SIG-M5 (cell line): ENCODE results near the gene GNGT2.
"Not testable (repeated sequence)": the region's sequence is repeated elsewhere in the genome, so short reads cannot be mapped to it uniquely, and the experiment has no call there.

ENCODE experiments used
- DNase-seq: peaks from one replicate; lab custom pipeline; 2025; lab: John Stamatoyannopoulos, UW

The GNGT2 gene

DNA sequence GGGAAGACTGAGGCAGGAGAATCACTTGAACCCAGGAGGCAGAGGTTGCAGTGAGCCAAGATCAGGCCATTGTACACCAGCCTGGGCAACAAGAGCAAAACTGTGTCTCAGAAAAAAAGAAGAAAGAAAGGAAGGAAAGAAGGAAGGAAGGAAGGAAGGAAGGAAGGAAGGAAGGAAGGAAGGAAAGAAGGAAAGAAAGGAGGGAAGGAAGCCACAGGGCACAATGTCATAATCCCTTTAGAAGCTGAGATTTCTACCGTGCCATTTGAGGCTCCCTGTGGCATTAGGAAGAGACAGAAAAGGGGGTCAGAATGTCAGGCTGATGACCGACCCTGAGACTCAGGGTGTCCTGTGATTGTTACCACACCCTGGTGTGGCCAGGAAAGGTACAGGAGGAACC lies 6.6 kb downstream of the GNGT2 start:
- no peak for DNase-seq

DNA sequence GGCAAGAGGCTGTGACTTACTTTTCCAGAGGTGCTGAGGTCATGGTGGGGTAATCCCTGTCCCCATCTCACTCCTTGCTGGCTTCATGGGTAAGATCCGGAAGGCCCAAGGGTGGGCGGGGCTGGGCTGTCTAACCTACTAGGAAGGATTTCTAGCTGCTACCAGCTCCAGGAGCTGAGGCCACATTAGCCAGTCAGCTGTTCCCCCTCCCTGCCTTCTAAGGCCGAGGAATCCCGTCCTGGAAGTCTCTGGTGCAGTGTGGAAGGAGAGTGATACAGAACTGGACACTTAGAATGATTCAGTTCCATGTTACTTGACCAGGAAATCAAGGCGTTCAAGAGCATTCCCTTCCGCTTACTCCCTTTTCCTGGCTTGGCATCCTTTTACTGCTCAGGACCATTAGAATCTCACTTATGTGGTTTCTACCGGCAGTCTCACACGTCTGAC lies 8.9 kb downstream of the GNGT2 start:
- DNase-seq: no peak

DNA sequence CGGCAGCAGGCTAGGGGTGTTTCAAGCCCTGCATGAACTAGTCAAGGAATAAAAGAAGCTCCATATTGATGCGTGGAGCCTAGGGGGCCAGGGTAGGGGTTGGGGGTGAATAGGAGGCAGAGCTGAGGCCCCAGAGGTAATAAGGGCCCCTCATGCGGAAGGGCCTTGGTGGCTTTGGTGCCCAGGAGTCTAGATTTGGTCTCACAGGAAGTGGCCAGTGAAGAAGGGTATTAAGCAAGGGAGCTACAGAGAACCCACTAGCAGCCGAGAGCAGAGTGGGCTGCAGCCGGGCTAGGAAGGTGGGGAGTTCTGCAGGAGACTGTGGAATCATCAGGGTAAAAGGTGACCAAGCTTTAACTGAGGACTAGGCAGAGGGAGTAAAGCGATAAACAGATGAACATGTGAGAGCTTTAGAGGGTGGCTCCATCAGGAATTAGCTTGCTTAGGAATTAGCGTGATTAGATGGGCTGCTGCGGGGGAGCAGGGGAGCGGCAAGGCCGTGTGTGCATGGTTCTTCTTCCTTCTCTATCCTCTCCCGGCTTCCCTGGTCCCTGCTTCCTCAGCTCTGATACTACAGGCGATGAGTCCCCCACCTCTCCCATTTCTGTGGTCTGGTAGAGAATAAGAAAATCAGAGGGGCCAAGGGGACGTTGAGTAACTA lies 9.8 kb downstream of the GNGT2 start:
- no peak for DNase-seq

DNA sequence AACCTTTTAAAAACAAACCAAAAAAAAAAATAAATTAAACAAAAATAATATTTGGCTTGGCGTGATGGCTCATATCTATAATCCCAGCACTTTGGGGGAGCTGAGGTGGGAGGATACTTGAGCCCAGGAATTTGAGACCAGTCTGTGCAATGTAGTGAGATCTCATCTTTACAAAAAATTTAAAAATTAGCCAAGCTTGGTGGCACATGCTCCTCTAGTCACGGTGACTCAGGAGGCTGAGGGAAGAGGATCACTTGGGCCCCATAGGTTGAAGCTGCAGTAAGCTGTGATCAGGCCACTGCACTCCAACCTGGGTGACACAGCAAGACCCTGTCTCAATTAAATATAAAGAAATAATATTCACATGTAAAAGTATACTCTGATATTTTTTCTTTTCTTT lies 12.2 kb downstream of the GNGT2 start:
- DNase-seq: no peak

DNA sequence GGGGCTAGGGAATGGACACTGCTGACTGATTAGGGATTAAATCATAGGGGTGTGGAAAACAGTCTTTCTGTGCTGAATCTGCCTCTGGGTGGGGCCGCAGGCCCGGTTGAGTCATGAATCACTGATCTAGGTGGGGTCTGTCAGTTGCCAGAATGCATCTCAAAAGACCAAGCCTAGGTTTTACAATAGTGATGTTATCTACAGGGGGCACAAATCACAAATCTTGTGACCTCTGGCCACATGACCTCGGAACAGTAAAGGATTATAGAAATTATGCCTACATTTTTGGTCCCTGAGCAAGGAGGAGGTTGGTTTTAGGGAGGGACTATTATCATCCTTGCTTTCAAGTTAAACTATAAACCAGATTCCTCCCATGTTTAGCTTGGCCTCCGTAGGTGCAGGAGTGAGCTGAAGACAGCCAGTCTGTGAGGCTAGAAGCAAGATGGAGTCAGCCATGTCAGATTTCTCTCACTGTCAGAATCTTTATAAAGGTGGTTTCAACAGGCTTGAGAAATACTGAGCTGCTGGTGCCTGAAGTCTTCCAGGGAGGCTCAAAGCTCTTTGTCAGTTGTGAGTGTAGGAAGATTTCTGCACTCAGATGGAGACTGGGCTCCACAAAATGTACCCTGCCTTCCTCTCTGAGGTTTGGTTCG lies 12.9 kb downstream of the GNGT2 start:
- no peak for DNase-seq

DNA sequence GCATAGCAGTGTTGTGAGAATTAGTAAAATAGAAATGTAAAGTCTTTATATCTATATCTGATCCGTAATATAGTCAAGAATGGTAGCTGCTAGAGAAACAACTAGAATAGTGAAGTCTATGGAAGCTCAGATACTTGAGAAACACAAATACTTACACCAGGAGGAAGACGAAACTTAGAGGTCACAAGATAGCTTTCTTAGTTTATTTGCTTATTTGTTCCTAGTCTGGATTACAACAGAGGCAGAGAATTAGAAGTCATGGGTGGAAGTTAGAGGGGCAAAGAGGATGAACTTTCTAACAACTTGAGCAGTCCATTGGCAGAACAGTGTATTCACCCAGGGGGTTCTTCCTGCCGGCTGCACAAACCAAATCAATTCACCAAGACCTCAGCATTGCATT lies 13.9 kb downstream of the GNGT2 start:
- no peak for DNase-seq

DNA sequence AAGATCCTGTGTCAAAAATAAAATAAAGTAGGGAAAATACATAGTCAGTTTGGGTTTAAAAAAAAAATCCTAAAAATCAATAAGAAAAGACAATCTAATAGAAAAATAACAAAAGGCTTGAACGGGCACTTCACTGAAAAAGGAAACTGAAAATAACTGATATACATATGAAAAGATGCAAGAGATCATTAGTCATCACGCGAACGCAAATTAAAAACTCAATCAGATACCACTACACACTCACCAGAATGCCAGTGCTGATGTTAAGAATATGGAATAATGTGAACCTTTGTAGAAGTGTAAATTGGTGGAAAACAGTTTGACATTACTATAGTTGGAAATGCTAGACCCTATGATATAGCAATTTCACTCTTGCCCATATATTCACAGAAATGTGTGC lies 14.6 kb downstream of the GNGT2 start:
- DNase-seq: no peak

DNA sequence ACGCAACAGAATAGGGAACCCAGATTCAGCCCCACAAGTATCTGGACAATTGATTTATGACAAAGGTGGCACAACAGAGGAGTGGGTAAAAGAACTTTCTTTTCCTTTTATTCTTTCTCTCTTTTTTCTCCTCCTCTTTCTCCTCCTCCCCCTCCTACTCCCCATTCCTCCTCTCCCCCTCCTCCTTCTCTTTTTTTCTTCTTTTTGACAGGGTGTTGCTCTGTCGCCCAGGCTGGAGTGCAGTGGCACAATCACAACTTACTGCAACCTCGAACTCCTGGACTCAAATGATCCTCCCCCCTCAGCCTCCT lies 16.1 kb downstream of the GNGT2 start:
- no peak for DNase-seq

DNA sequence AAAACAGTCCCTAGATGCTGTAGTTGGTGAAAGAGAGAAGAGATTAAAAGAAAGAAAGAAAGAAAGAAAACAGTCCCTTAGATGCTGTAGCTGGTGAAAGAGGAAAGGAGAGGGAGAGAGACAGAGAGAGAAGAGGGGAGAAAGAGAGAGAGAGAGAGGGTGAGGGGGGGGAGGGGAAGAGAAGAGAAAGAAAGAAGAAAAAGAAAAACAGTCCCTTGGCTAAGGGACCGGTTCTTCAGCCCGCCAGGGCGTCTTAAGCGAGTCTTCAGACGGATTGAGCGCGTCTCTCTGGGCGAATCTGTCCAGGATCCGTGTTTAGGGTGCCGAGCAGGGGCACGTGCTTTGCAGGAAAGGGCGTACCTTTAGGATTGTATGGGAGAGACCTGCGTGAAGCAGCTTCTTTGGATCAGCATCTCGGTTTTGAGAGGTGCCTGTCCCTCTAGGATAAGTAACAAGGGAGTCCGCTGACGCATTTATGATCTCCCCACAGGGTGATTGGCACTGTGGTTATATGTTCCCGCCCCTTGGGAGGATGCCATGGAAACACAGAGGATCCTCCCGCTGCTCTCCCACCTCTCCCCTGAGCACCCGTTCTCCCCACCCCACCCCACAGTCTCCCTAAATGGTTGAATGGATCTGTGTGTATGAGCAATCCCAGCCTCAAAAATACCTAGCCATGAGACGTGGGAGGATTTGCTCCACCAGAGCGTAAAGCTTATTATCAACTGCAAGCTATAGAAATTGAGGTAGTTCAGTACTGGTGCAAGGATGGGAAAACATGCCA lies 16.7 kb downstream of the GNGT2 start:
- DNase-seq: peak; percentile 16

DNA sequence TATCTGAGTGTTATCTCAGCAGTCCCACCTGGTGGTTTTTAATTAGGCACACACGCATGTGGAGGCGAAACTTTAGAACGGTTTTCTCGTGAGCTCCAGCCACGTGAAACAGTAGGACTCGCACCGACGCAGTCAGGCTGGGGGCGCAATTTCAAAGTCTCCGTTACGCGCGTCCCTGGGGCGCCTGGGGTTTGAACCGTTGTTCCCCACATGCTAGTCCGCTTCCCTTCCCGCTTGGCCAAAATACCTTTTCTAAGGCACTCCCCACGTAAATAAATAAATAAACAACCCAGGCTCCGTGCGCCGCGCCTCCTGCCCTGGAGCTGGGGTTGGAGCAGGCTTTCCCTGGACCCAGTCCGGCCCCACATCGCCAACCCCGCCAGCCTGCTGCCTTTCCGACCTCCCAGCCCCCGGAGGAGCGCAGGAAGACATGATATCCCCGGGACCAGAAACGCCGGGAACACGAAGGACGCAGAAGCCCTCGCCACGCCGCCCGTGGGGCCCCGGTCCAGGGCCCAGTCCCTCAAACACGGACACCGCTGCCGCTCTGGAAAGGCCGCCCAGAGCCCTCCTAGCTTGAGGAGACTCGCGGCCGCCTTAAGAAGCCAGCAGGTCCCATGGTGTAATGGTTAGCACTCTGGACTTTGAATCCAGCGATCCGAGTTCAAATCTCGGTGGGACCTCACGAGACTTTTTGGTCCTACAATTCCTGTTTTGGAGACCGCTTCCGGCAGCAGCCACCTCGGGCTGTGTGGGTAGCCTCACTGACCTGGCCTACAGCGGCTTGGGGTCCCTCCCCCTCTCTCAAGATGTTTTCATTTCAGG lies 18.2 kb downstream of the GNGT2 start:
- peak; percentile 41 for DNase-seq

DNA sequence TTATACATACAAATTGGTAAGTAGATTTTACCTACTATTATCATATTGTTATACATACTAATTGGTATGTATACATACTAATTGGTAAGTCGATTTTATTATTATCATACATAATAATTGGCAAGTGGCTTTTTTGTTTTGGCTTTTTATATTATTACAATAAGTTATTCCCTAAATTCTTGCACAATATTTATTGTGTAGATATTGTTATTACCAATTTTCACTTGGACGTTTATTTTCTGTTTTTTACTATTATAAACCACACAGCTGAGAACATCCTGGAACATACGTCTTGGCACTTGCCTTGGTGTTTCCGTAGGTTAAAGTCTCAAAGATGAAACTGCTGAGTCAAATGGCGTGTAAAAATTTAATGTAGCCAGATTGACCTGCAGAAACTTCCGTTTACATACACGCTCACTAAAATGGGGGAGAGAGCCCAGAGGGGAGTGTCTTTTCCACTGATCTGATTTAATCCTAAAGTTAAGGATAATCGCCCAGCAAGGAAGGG lies 18.9 kb downstream of the GNGT2 start:
- DNase-seq: no peak

DNA sequence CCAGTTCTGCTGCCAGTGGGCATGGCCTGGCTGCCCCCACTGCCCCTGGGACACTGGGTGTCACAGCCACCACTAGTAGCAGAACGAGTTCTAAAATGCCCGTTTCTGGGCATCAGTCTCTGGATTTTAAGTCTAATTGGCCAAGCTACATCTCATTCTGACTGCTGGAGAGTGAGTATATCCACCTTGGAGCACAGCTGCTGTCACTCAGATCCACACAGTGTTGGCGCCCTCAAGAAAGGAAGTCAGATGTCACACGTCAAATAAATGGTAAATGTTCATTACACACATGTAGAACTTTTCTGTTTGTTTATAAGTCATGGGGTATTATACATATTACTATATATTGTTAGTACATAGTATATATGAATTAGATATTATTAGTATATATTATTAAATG lies 19.4 kb downstream of the GNGT2 start:
- DNase-seq: no peak

DNA sequence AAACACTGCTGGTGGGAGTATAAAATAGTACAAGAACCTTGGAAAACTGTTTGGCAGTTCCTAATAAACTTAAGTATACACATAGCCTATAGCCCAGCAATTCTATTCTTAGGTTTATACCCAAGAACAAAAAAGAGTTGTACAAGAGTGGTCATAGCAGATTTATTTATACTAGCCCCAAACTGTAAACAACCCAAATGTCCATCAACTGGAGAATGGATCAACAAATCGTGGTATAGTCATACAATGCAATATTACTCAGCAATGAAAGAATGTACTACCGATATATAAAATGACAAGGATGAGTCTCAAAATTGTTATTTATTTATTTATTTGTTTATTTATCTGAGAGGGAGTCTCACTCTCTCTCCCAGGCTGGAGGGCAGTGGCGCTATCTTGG lies 23.1 kb downstream of the GNGT2 start:
- DNase-seq: no peak

DNA sequence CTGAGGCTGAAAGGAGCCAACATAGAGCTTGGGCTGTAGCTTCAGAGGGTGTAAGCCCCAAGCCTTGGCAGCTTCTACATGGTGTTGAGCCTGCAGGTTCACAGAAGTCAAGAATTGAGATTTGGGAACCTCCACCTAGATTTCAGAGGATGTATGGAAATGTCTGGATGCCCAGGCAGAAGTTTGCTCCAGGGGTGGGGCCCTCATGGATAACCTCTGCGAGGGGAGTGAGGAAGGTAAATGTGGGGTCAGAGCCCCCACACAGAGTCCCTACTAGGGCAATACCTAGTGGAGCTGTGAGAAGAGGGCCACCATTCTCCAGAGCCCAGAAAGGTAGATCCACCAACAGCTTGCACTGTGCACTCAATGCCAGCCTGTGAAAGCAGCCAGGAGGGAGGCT lies 25.0 kb downstream of the GNGT2 start:
- not testable (repeated sequence) for DNase-seq

DNA sequence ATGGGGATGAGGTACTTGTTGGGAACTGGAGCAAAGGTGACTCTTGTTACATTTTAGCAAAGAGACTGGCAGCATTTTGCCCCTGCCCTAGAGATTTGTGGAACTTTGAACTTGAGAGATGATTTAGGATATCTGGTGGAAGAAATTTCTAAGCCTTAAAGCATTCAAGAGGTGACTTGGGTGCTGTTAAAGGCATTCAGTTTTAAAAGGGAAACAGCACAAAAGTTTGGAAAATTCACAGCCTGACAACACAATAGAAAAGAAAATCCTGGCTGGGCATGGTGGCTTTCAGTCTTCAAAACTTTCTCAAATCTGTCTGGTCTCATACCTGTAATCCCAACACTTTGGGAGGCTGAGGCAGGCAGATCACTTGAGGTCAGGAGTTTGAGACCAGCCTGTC lies 25.9 kb downstream of the GNGT2 start:
- DNase-seq: not testable (repeated sequence)

DNA sequence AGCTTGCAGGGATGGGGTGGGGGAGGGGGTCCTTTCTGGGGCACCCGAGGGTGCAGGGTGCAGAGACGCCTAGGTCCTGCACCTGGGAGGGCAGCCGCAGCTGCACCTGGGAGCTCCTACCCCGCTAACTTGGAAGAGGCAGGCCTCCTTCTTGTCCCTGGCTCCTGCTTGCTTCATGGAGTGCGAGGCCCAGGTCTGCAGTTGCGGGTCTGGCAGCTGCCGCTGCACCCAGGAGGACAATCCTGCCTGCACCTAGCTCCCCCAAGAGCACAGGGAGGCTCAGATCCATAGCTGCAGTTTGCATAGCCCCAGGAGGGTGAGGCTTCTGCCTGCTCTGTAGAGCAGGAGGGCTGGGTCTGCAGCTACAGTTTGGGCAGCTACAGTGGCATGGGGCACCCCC lies 26.6 kb downstream of the GNGT2 start:
- DNase-seq: no peak

DNA sequence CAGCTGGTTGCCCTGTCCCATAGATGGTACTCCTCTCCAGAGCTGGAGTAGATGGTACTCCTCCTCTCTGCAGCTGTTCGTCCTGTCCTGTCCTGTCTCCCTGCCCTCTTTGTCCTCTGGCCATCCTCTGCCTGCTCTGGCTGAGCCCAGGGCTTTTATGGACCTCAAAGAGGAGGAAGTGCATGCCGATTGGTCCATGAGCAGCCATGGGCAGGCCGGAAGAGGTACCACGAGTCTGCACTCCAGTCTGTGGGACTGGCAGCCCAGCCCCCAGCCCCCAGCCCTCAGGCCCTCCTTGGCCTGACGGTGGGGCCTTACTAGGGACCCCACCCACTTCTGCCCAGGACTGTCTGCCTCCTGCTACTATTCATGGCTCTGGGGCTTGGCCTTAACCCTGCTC lies 27.0 kb downstream of the GNGT2 start:
- no peak for DNase-seq

DNA sequence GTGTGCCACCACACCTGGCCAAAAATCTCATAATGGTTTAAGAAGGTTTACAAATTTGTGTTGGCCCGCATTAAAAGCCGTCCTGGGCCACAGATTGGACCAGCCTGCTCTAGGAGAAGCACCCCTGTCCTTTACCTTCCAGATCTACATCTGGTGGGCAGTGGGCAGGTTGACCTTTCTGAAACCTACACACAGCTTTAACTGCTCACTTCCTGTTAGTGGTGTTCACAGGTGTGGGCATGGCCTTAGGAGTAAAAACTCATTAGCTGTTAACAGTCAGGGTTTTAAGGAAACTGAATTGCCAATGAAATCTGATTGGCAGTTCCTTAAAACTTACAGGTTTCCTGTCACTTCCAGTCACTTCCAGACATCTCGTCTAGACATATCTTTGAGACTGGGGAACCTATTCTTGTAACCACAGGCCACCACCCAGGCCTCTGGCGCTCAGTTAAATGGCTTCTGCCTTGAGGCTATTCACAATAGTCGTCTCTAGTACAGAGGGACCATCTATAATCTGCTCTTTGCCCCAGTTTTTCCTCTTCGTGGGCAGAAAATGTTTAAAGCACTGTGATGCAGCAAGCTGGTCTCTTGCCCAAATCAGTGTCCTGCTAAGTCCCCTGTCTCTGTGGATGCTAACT lies 29.3 kb downstream of the GNGT2 start:
- no peak for DNase-seq

DNA sequence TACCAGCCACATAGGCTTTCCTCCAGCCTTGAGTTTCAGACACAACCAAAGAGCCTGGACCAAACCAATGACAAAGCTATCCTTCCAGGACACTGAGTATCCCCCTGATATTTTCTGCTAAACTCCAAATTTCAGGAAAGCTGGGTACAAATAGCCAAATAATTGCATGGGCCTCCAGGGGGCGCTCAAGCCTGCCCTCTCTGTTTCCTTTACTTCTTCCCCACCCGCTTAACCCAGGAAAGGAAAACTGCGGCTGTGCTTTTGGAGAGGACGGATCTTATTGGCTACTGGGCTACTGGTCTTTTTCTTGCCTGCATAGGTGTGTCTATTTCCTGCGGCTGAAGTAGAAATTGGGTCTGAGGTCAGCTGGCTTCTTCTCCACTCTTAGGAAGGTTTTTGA lies 30.1 kb downstream of the GNGT2 start:
- DNase-seq: no peak

DNA sequence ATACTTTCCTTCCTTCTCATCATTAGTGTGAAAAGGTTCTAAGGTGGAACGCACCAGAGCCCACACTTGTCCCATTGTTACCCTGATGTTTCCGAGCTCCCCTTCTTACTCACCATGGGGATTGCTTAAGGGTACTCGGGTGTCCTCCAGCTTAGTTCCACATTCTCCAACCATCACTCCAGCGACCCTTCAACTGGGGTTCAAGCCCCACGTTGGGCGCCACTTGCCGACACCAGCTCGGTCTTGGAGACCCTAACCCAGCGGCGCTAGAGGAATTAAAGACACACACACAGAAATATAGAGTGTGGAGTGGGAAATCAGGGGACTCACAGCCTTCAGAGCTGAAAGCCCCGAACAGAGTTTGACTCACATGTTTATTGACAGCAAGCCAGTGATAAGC lies 34.4 kb downstream of the GNGT2 start:
- DNase-seq: not testable (repeated sequence)

DNA sequence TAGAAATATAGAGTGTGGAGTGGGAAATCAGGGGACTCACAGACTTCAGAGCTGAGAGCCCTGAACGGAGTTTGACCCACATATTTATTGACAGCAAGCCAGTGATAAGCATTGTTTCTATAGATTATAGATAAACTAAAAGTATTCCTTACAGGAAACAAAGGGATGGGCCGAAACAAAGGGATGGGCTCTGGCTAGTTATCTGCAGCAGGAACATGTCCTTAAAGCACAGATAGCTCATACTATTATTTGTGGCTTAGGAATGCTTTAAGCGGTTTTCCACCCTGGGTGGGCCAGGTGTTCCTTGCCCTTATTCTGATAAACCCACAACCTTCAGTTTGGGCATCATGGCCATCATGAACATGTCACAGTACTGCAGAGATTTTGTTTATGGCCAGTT lies 39.7 kb downstream of the GNGT2 start:
- DNase-seq: not testable (repeated sequence)

DNA sequence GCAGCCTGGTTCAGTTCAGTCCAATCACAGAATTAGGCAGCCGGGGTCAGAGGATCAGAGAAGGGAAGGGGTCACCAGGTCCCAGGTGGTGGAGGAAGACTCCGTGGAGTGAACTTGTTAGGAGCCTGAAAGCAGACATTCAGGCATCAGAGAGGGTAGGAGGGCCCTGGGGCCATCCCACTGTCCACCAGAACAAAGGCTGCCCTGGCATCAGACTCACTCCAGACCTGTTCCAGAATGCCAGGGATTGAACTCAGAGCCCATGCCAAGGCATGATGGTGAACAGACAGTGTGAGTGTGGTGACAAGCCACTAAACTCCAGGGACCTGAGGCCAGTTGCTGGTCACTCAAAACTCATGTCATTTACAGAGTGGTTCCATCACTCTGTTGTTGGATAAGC lies 40.2 kb downstream of the GNGT2 start:
- no peak for DNase-seq
